Lower lobe of right lung (tissue), 2 donors: Measurements from ENCODE around the gene SYPL1. TPM values are rescaled to one million over a fixed set of nuclear protein-coding genes. Genes with fewer than 3 reads are reported as not detected.

Experiments used
- ATAC-seq, 2 donors: fragments of 200-7000 bp; cut with Tn5 transposase; one replicate each; pipeline ENCODE4 v1.9.1; 2020 to 2022; ENCODE audit warnings: mild to moderate bottlenecking in 2 of 2, moderate library complexity in 2 of 2
- DNase-seq: peaks from one replicate; pipeline ENCODE4 v3.0.0-alpha.2; 2020
- H3K27ac ChIP-seq: fragments of 200-600 bp; one replicate; pipeline ENCODE4 v1.8.0; 2022
- H3K27me3 ChIP-seq: fragments of 200-600 bp; one replicate; pipeline ENCODE4 v1.8.0; 2022; ENCODE audit warnings: low read depth
- H3K36me3 ChIP-seq: fragments of 200-600 bp; one replicate; pipeline ENCODE4 v1.8.0; 2022; ENCODE audit warnings: mild to moderate bottlenecking
- H3K4me1 ChIP-seq: fragments of 200-600 bp; one replicate; pipeline ENCODE4 v1.8.0; 2022
- H3K4me3 ChIP-seq: fragments of 200-600 bp; one replicate; pipeline ENCODE4 v1.8.0; 2022; ENCODE audit warnings: mild to moderate bottlenecking
- H3K9me3 ChIP-seq: fragments of 200-600 bp; one replicate; pipeline ENCODE4 v1.8.0; 2022
- CTCF ChIP-seq: fragments of 200-600 bp; IDR thresholded peaks from one replicate; pipeline ENCODE4 v1.8.0; 2022; ENCODE audit warnings: antibody characterized with exemption, mild to moderate bottlenecking
- intact Hi-C: fragments of 100-400 bp; cut with DNase I; formaldehyde crosslinking; loops from one replicate; pipeline ENCODE4 v1.11.0; 2022
- total RNA-seq: library from RNA; stranded (reverse); fragmentation: NEBNext Ultra II Directional; extraction: Animal tissue kit (Norgen Biotek cat#: 25700); gene quantifications from one replicate; pipeline ENCODE4 v1.2.1, GENCODE V29; 2021
- donor health status: DM: no; HTN: yes; CAD: no; lungs with severe emphysema.

The SYPL1 gene
- total RNA-seq, 1 donor from 2014 or later: 79.6 TPM

GRCh38 chr7:106098889-106099288, 13.2 kb downstream of the SYPL1 start:
- no peak overlapping the region for H3K27ac ChIP-seq
- no peak overlapping the region for H3K4me3 ChIP-seq
- no peaks in the 10 kb centered on the region for H3K27me3 ChIP-seq
- H3K36me3 ChIP-seq: peaks cover 29% of the 10 kb centered on the region
- TF ChIP-seq CTCF: no peak
- ATAC-seq: no peak
- DNase-seq: no peak
- intact Hi-C loops: no loop called here
- H3K9me3 ChIP-seq: no peaks in the 10 kb centered on the region
- H3K4me1 ChIP-seq: peaks cover 10% of the 10 kb centered on the region

- Histone ChIP-seq H3K27ac (no peak overlapping the region), H3K36me3 (peaks cover 55% of the 10 kb centered on the region), H3K27me3 (no peaks in the 10 kb centered on the region), H3K4me1 (peaks cover 5% of the 10 kb centered on the region), H3K9me3 (no peaks in the 10 kb centered on the region), H3K4me3 (no peak overlapping the region)
- no peak for TF ChIP-seq CTCF
- intact Hi-C loops: no loop called here
- DNase-seq (no peak), ATAC-seq (no peak)
Observed at GRCh38 chr7:106095634-106096033, 16.5 kb downstream of the SYPL1 start.

GRCh38 chr7:106094780-106095179, 17.3 kb downstream of the SYPL1 start:
- Histone ChIP-seq H3K27me3 (no peaks in the 10 kb centered on the region), H3K27ac (no peak overlapping the region), H3K4me3 (no peak overlapping the region), H3K36me3 (peaks cover 63% of the 10 kb centered on the region), H3K9me3 (no peaks in the 10 kb centered on the region), H3K4me1 (no peaks in the 10 kb centered on the region)
- DNase-seq (no peak), ATAC-seq (no peak)
- intact Hi-C loops: no loop called here
- TF ChIP-seq CTCF: no peak

GRCh38 chr7:106092204-106092603, 19.9 kb downstream of the SYPL1 start:
- intact Hi-C loops: no loop called here
- Histone ChIP-seq H3K4me3 (no peak overlapping the region), H3K27ac (no peak overlapping the region), H3K27me3 (no peaks in the 10 kb centered on the region), H3K9me3 (no peaks in the 10 kb centered on the region), H3K36me3 (peaks cover 67% of the 10 kb centered on the region), H3K4me1 (no peaks in the 10 kb centered on the region)
- TF ChIP-seq CTCF: no peak
- ATAC-seq (no peak), DNase-seq (no peak)

GRCh38 chr7:106089647-106090046, 22.5 kb downstream of the SYPL1 start:
- no peaks in the 10 kb centered on the region for H3K27me3 ChIP-seq
- peaks cover 52% of the 10 kb centered on the region for H3K36me3 ChIP-seq
- no peak for TF ChIP-seq CTCF
- no peaks in the 10 kb centered on the region for H3K9me3 ChIP-seq
- DNase-seq (no peak), ATAC-seq (no peak)
- no peaks in the 10 kb centered on the region for H3K4me1 ChIP-seq
- H3K4me3 ChIP-seq: no peak overlapping the region
- intact Hi-C loops: no loop called here
- H3K27ac ChIP-seq: no peak overlapping the region

- peaks cover 47% of the 10 kb centered on the region for H3K36me3 ChIP-seq
- no peak overlapping the region for H3K4me3 ChIP-seq
- DNase-seq (no peak), ATAC-seq (no peak)
- intact Hi-C loops: no loop called here
- no peaks in the 10 kb centered on the region for H3K4me1 ChIP-seq
- H3K9me3 ChIP-seq: no peaks in the 10 kb centered on the region
- H3K27me3 ChIP-seq: no peaks in the 10 kb centered on the region
- H3K27ac ChIP-seq: no peak overlapping the region
- no peak for TF ChIP-seq CTCF
Observed at GRCh38 chr7:106088014-106088413, 24.1 kb downstream of the SYPL1 start.
